HEK293 (cell line): Measurements from ENCODE around the gene KHDC1L.

Source experiments
- GLIS1 ChIP-seq: fragments of 450-650 bp; formaldehyde crosslinking; IDR thresholded peaks from 2 replicates; pipeline ENCODE4 v1.5.1; 2016; ENCODE audit warnings: missing biosample characterization, missing genetic modification characterization
- GLIS2 ChIP-seq: fragments of 450-650 bp; formaldehyde crosslinking; IDR thresholded peaks from 2 replicates; pipeline ENCODE4 v1.5.1; 2016; ENCODE audit warnings: missing biosample characterization, missing genetic modification characterization
- KLF7 ChIP-seq: fragments of 450-650 bp; formaldehyde crosslinking; IDR thresholded peaks from 2 replicates; pipeline ENCODE4 v1.5.1; 2016; ENCODE audit warnings: missing biosample characterization, missing genetic modification characterization, borderline replicate concordance
- PRDM10 ChIP-seq: fragments of 450-650 bp; formaldehyde crosslinking; IDR thresholded peaks from 2 replicates; pipeline ENCODE4 v1.5.1; 2016; ENCODE audit warnings: missing biosample characterization, missing genetic modification characterization
- ZBTB7A ChIP-seq: fragments of 450-650 bp; formaldehyde crosslinking; IDR thresholded peaks from 2 replicates; pipeline ENCODE4 v1.5.1; 2016; ENCODE audit warnings: low read depth, missing biosample characterization, missing genetic modification characterization
- ZBTB8A ChIP-seq: fragments of 450-650 bp; formaldehyde crosslinking; IDR thresholded peaks from 2 replicates; pipeline ENCODE4 v1.5.1; 2016; ENCODE audit warnings: missing biosample characterization, missing genetic modification characterization
- ZFP69B ChIP-seq: fragments of 450-650 bp; formaldehyde crosslinking; IDR thresholded peaks from 2 replicates; pipeline ENCODE4 v1.5.1; 2016; ENCODE audit warnings: missing biosample characterization, missing genetic modification characterization
- ZNF174 ChIP-seq: fragments of 450-650 bp; formaldehyde crosslinking; IDR thresholded peaks from 2 replicates; pipeline ENCODE4 v1.5.0; 2017; ENCODE audit warnings: missing biosample characterization, mild to moderate bottlenecking, missing genetic modification characterization
- ZNF311 ChIP-seq: fragments of 450-650 bp; formaldehyde crosslinking; IDR thresholded peaks from 2 replicates; pipeline ENCODE4 v1.5.1; 2017; ENCODE audit warnings: missing biosample characterization, missing genetic modification characterization, borderline replicate concordance
- ZNF341 ChIP-seq: fragments of 450-650 bp; formaldehyde crosslinking; IDR thresholded peaks from 2 replicates; pipeline ENCODE4; 2016; ENCODE audit warnings: low read depth, missing biosample characterization, missing genetic modification characterization
- ZNF518A ChIP-seq: fragments of 450-650 bp; formaldehyde crosslinking; conservative IDR thresholded peaks from 2 replicates; pipeline ENCODE4 v1.5.1; 2016; ENCODE audit warnings: low read depth, missing biosample characterization, missing genetic modification characterization
- ZNF629 ChIP-seq: fragments of 450-650 bp; formaldehyde crosslinking; IDR thresholded peaks from 2 replicates; pipeline ENCODE4 v1.5.1; 2017; ENCODE audit warnings: missing biosample characterization, missing genetic modification characterization
- ZNF660 ChIP-seq: fragments of 450-650 bp; IDR thresholded peaks from 2 replicates; pipeline ENCODE4 v1.5.1; 2018; ENCODE audit warnings: missing biosample characterization, mild to moderate bottlenecking, missing genetic modification characterization
- ZNF692 ChIP-seq: fragments of 450-650 bp; formaldehyde crosslinking; IDR thresholded peaks from 2 replicates; pipeline ENCODE4 v1.5.1; 2016; ENCODE audit warnings: missing biosample characterization, missing genetic modification characterization
- TF ChIP-seq, protein P1 (sequence below): fragments of 450-650 bp; IDR thresholded peaks from 2 replicates; pipeline ENCODE4 v1.5.1; 2018; ENCODE audit warnings: missing biosample characterization, mild to moderate bottlenecking, missing genetic modification characterization

The KHDC1L gene

GRCh38 chr6:73262671-73263569 lies 37.6 kb upstream of the KHDC1L start, which contains the start of gene KHDC1 (continued):
- TF ChIP-seq, protein P1, sequence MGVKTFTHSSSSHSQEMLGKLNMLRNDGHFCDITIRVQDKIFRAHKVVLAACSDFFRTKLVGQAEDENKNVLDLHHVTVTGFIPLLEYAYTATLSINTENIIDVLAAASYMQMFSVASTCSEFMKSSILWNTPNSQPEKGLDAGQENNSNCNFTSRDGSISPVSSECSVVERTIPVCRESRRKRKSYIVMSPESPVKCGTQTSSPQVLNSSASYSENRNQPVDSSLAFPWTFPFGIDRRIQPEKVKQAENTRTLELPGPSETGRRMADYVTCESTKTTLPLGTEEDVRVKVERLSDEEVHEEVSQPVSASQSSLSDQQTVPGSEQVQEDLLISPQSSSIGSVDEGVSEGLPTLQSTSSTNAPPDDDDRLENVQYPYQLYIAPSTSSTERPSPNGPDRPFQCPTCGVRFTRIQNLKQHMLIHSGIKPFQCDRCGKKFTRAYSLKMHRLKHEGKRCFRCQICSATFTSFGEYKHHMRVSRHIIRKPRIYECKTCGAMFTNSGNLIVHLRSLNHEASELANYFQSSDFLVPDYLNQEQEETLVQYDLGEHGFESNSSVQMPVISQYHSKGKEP, result no peak
- TF ChIP-seq KLF7 (tag by site-specific recombination) (no peak), ZNF341 (peak; percentile 48; the same call in 1 of the 2 replicates), ZNF174 (tag by site-specific recombination) (no peak), ZNF660 (tag by site-specific recombination) (peak; percentile 51), ZNF692 (tag by site-specific recombination) (peak; percentile 77; the same call in 1 of the 2 replicates), ZNF629 (tag by site-specific recombination) (0 out of 2 replicates have a peak, but pooled peaks have one; percentile 17), ZBTB7A (0 out of 2 replicates have a peak, but pooled peaks have one; percentile 48), GLIS1 (tag by site-specific recombination) (peak; percentile 13; the same call in 1 of the 2 replicates), PRDM10 (tag by site-specific recombination) (peak; percentile 84), GLIS2 (0 out of 2 replicates have a peak, but pooled peaks have one; percentile 36), ZNF518A (tag by site-specific recombination) (peak; percentile 66), ZBTB8A (tag by site-specific recombination) (peak; percentile 90), ZNF311 (tag by site-specific recombination) (no peak), ZFP69B (tag by site-specific recombination) (no peak)
- TF ChIP-seq, all 188 proteins: peak for 26
